Activated CD8-positive, alpha-beta memory T cell treated with anti-CD3 and anti-CD28 coated beads for 4 hours (primary cell): Measurements from ENCODE around the gene IMPG2.

Experiments used
- DNase-seq, 2 donors: peaks; one replicate each; pipeline ENCODE4 v3.0.0-alpha.2; 2020; ENCODE audit warnings: low read depth in 2 of 2

IMPG2 gene

GRCh38 chr3:101273608-101274007, 46.8 kb downstream of the IMPG2 start:
- DNase-seq = no peak

GRCh38 chr3:101273156-101273555, 47.2 kb downstream of the IMPG2 start:
- no peak for DNase-seq

GRCh38 chr3:101271728-101272127, 48.6 kb downstream of the IMPG2 start:
- DNase-seq = no peak

- no peak for DNase-seq
Observed at GRCh38 chr3:101270149-101270548, 50.2 kb downstream of the IMPG2 start.

GRCh38 chr3:101268971-101269671, 51.3 kb downstream of the IMPG2 start:
- DNase-seq = no peak

- DNase-seq = no peak
Observed at GRCh38 chr3:101268141-101268540, 52.2 kb downstream of the IMPG2 start.

GRCh38 chr3:101266566-101266965, 53.8 kb downstream of the IMPG2 start:
- DNase-seq = no peak

GRCh38 chr3:101266071-101266470, 54.3 kb downstream of the IMPG2 start:
- no peak for DNase-seq

GRCh38 chr3:101262393-101263240, 57.8 kb downstream of the IMPG2 start:
- no peak for DNase-seq

GRCh38 chr3:101261506-101261905, 58.9 kb downstream of the IMPG2 start:
- no peak for DNase-seq

GRCh38 chr3:101259485-101260341, 60.7 kb downstream of the IMPG2 start:
- no peak for DNase-seq

- DNase-seq = no peak
Observed at GRCh38 chr3:101256511-101256910, 63.9 kb downstream of the IMPG2 start.

GRCh38 chr3:101255441-101255840, 64.9 kb downstream of the IMPG2 start:
- no peak for DNase-seq

- DNase-seq = no peak
Observed at GRCh38 chr3:101253396-101253795, 67.0 kb downstream of the IMPG2 start.

- no peak for DNase-seq
Observed at GRCh38 chr3:101252945-101253344, 67.4 kb downstream of the IMPG2 start.

- no peak for DNase-seq
Observed at GRCh38 chr3:101252307-101252706, 68.1 kb downstream of the IMPG2 start.

- no peak for DNase-seq
Observed at GRCh38 chr3:101251441-101251840, 68.9 kb downstream of the IMPG2 start.

GRCh38 chr3:101249522-101249921, 70.9 kb downstream of the IMPG2 start:
- no peak for DNase-seq

- no peak for DNase-seq
Observed at GRCh38 chr3:101248736-101249135, 71.6 kb downstream of the IMPG2 start.

- no peak for DNase-seq
Observed at GRCh38 chr3:101244212-101244575, 76.2 kb downstream of the IMPG2 start.

GRCh38 chr3:101243285-101244211, 76.8 kb downstream of the IMPG2 start:
- DNase-seq = no peak
